Ascending aorta (tissue), 2 donors: ENCODE results near the gene AIP. TPM values are rescaled to one million over a fixed set of nuclear protein-coding genes. Genes with fewer than 3 reads are reported as not detected.

Experiments
- DNase-seq, 2 donors: peaks; one replicate each; pipeline ENCODE4 v3.0.0-alpha.2; 2019; ENCODE audit warnings: low spot score in 2 of 2
- H3K27ac ChIP-seq, 2 donors: fragments of 200-600 bp; sonication (generic); one replicate each; pipeline ENCODE4 v1.5.1; 2016 to 2017; ENCODE audit warnings: mild to moderate bottlenecking in 1 of 2
- H3K27me3 ChIP-seq: fragments of 200-600 bp; sonication (generic); one replicate; pipeline ENCODE4 v1.5.1; 2017
- H3K36me3 ChIP-seq, 2 donors: fragments of 200-600 bp; sonication (generic); one replicate each; pipeline ENCODE4 v1.5.1; 2016
- H3K4me1 ChIP-seq, 2 donors: fragments of 200-600 bp; sonication (generic); one replicate each; pipeline ENCODE4 v1.5.1; 2016 to 2017; ENCODE audit warnings: mild to moderate bottlenecking in 1 of 2
- H3K4me3 ChIP-seq, 2 donors: fragments of 200-600 bp; sonication (generic); one replicate each; pipeline ENCODE4 v1.5.1; 2016 to 2017; ENCODE audit warnings: mild to moderate bottlenecking in 1 of 2
- H3K9me3 ChIP-seq, 2 donors: fragments of 200-600 bp; sonication (generic); one replicate each; pipeline ENCODE4 v1.5.1; 2016
- intact Hi-C: fragments of 100-400 bp; cut with DNase I; formaldehyde crosslinking; loops from one replicate; pipeline ENCODE4 v1.15.1; 2023
- total RNA-seq: library from RNA; depleted of rRNA; stranded (reverse); fragments of >200 nt; gene quantifications from one replicate; pipeline ENCODE4 v1.1.0, GENCODE V29; 2016
- TF ChIP-seq, protein P1 (sequence below), 3 experiments: fragments of 200-600 bp in 2 of 3; fragments of 450-650 bp in 1 of 3; sonication (generic) in 2 of 3; IDR thresholded peaks; one replicate each; pipeline ENCODE4 v1.5.1; 2016 to 2019; ENCODE audit warnings: antibody characterized with exemption in 3 of 3, mild to moderate bottlenecking in 1 of 3, moderate library complexity in 1 of 3

AIP gene
- total RNA-seq, 1 donor from 2014 or later: 116 TPM

DNA sequence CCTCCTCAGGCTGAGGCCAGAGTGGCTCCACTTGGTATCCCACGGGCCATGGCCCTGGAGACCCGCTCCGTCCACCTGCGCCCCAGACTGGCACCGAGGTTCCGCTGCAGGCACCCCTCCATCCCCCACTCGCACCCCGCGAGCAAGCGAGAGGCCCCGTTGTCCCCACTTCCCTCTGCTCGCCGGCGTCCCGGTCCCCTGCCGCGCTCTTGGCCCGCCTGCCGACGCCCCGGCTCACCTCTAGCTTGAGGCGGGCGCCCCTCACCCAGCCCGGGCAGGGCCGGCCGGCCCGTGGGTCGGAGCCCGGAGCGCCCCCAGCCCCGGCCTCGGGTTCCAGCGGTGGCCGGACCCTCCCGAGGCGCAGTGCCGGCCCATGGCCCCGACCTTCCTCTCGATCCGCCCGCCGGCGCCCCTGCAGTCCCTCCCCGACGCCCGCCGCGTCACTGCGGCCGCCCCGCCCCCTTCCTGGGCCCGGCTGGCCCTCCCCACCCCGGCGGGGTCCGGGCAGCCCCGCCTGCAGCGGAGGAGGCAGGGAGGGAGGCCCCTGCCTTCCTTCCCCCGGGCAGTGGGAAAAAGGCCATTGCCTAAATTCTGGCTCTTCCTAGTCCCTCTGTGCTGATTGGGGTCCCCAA, 22.2 kb downstream of the AIP start, which contains the start of gene PITPNM1:
Gene PITPNM1 (minus strand): TSS at position 414 of the 632 bp plus-strand sequence. CDS start 1,183 bp downstream, outside the sequence.
- Histone ChIP-seq H3K36me3 (peaks cover 0 to 14% of the 10 kb centered on the region in 2 donors), H3K4me3 (peak within 1 kb of the TSS; percentile 71 to 79), H3K9me3 (no peaks in the 10 kb centered on the region), H3K4me1 (peaks cover 16 to 27% of the 10 kb centered on the region in 2 donors), H3K27me3 (no peaks in the 10 kb centered on the region), H3K27ac (peak within 1 kb of the TSS; percentile 95 to 96)
- intact Hi-C loops: loop anchor here (1.0 to 10.0 kb wide), 6 partner anchors 22 to 390 kb away; partner anchors contain the start of genes AIP, GRK2, KDM2A and POLD4
- TF ChIP-seq, protein P1, sequence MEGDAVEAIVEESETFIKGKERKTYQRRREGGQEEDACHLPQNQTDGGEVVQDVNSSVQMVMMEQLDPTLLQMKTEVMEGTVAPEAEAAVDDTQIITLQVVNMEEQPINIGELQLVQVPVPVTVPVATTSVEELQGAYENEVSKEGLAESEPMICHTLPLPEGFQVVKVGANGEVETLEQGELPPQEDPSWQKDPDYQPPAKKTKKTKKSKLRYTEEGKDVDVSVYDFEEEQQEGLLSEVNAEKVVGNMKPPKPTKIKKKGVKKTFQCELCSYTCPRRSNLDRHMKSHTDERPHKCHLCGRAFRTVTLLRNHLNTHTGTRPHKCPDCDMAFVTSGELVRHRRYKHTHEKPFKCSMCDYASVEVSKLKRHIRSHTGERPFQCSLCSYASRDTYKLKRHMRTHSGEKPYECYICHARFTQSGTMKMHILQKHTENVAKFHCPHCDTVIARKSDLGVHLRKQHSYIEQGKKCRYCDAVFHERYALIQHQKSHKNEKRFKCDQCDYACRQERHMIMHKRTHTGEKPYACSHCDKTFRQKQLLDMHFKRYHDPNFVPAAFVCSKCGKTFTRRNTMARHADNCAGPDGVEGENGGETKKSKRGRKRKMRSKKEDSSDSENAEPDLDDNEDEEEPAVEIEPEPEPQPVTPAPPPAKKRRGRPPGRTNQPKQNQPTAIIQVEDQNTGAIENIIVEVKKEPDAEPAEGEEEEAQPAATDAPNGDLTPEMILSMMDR (IDR thresholded peaks at IDR 0.05): no peak
- peak in 1 of 2 donors; percentile 89 for DNase-seq

DNA sequence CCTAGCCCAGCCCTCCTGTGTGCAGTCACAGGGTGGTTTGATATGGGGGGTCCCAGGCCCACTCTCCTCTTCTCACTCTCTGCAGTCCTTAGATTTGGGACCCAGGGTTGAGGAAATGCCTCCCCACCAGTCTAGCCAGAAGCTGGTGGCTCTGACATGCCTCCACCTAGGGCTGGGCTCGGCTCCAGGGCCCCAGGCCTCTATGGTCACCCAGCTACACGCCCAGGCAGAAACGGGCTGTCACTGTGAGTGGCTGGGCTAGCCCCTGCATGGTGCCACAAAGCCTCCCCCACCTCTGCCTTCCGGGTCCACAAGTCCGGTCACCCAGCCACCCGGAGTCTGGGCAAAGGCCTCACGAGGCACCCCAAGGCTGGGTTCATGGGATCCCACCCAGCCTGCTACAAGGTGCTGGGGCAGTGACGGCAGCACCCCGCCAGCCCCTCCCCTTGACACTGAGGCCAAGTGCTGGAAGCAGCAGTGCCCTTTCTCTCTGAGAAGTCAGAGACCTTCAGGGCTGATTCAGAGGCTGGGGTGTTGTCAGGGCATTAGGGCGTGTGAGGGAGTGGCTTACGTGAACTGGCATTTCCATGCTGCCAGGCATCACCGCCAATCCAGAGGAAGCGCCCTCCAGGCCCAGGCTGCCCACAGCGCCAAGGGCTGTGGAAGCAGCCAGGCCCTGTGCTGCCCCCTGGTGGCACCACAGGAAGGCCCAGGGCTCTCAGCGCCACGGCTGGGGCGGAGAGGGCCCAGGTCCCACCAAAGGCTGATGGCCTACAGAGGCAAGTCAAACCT, 23.0 kb downstream of the AIP start:
- no peaks in the 10 kb centered on the region for H3K27me3 ChIP-seq
- peak overlapping the region; percentile 71 to 79 for H3K4me3 ChIP-seq
- peak; percentile 91 to 98 for DNase-seq
- TF ChIP-seq, protein P1 (IDR thresholded peaks at IDR 0.05): peak; percentile 95 to 97 (median 96)
- no peaks in the 10 kb centered on the region for H3K9me3 ChIP-seq
- intact Hi-C loops: loop anchor here (1.0 to 10.0 kb wide), 7 partner anchors 23 to 391 kb away; partner anchors contain the start of genes AIP, GRK2, KDM2A and POLD4
- H3K27ac ChIP-seq: peak overlapping the region; percentile 95 to 96
- peaks cover 0 to 13% of the 10 kb centered on the region in 2 donors for H3K36me3 ChIP-seq
- H3K4me1 ChIP-seq: peaks cover 16 to 27% of the 10 kb centered on the region in 2 donors

DNA sequence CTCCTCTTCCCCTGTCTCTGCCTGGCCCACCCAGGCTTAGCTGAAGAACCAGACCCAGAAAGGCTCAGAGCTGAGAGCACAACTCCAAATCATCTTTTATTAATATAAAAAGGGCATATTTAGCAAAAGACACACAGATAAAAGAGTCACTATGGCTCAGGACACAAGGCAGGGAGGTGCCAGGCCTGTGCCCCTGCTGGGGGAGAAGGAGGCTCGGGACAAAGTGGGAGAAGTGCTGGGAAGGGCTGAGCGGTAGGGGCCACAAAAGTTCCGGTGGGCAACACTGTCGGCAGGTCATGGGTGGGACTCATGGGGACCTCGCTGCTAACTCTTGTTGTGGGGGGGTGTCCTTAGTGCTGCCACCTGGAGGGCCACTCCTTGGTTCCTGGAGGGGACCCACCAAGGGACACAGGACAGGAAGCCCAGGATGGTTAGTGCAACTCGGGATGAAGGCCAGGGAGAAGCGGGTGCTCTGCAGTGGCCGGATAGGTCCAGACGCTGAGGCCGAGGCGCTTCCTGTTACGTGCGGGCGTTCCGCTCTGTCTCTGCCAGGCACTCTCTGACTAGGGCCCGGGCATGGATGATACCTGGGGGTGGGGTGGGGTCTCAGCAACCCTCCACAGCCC, 23.7 kb downstream of the AIP start:
- Histone ChIP-seq H3K27me3 (no peaks in the 10 kb centered on the region), H3K4me3 (peak overlapping the region; percentile 35 to 71), H3K9me3 (no peaks in the 10 kb centered on the region), H3K4me1 (peaks cover 16 to 27% of the 10 kb centered on the region in 2 donors), H3K27ac (peak overlapping the region; percentile 95 to 96), H3K36me3 (peaks cover 0 to 13% of the 10 kb centered on the region in 2 donors)
- TF ChIP-seq, protein P1 (IDR thresholded peaks at IDR 0.05): no peak
- no peak for DNase-seq
- intact Hi-C loops: loop anchor here (2.0 to 10.0 kb wide), 4 partner anchors 78 to 392 kb away; partner anchors contain the start of genes GRK2, KDM2A and RPS6KB2

DNA sequence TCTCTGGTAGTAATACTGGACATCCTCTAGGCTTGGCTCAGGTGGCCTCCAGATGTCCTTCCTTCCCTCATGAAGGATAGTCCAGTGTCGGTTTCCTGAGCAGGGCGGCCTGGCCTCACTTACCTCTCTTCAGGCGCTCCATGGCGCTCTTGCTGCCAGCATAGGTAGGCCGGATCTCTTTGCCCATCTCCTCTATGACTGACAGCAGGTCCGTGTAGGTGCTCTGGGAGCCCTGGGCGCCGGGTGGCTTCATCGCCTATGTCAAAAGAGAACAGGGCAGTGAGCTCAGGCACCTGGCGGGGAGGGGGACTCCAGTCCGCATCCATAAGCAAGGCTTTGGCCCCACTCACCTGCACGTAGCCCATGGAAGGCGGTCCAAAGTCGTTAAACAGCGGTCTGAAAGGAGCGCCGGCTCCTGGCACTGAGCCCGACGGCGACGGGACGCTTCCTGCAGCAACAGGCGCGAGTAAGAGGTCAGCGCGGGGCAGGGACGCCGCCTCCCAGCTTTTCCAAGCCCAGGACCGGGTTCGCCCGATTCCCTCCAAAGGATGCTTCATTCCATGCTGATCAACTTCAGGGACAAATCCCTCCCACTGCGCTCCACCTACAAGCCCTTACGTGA, 24.5 kb downstream of the AIP start:
- TF ChIP-seq, protein P1 (IDR thresholded peaks at IDR 0.05): peak in 1 of 3 experiments; percentile 8
- peak overlapping the region; percentile 95 to 96 for H3K27ac ChIP-seq
- intact Hi-C loops: loop anchor here (2.0 to 10.0 kb wide), 4 partner anchors 79 to 393 kb away; partner anchors contain the start of genes GRK2, KDM2A and RPS6KB2
- H3K27me3 ChIP-seq: no peaks in the 10 kb centered on the region
- H3K4me1 ChIP-seq: peaks cover 16 to 27% of the 10 kb centered on the region in 2 donors
- H3K4me3 ChIP-seq: peak overlapping the region; percentile 65 to 71
- DNase-seq: no peak
- H3K36me3 ChIP-seq: peaks cover 0 to 6% of the 10 kb centered on the region in 2 donors
- H3K9me3 ChIP-seq: no peaks in the 10 kb centered on the region
